Neural crest cell (in vitro differentiated cells): ENCODE data around the gene DAGLB. TPM values are rescaled to one million over a fixed set of nuclear protein-coding genes. Genes with fewer than 3 reads are reported as not detected.
A peak's percentile ranks its signal among the peaks of the same experiment; 100 is the strongest.

Experiments used
- DNase-seq: peaks from one replicate; pipeline ENCODE4 v3.0.0; 2021; ENCODE audit warnings: low read depth, mixed read lengths, low spot score
- H3K27ac Mint-ChIP-seq: one replicate; pipeline ENCODE4 v1.8.0; 2021; ENCODE audit warnings: mild to moderate bottlenecking, mixed read lengths; ENCODE audit not compliant: unreplicated experiment
- H3K27me3 Mint-ChIP-seq: 2 replicates; pipeline ENCODE4 v1.8.0; 2021; ENCODE audit warnings: low read depth, mild to moderate bottlenecking, mixed read lengths
- H3K36me3 Mint-ChIP-seq: 2 replicates; pipeline ENCODE4 v1.8.0; 2021; ENCODE audit warnings: low read depth, mild to moderate bottlenecking, mixed read lengths
- H3K4me1 Mint-ChIP-seq: 2 replicates; pipeline ENCODE4 v1.8.0; 2021; ENCODE audit warnings: mixed read lengths
- H3K4me3 Mint-ChIP-seq: one replicate; pipeline ENCODE4 v1.8.0; 2021; ENCODE audit warnings: mild to moderate bottlenecking, mixed read lengths
- H3K9me3 Mint-ChIP-seq: 2 replicates; pipeline ENCODE4 v1.8.0; 2021; ENCODE audit warnings: mixed read lengths
- total RNA-seq: library from RNA; stranded (reverse); gene quantifications from 2 replicates; pipeline ENCODE4 v1.2.1, GENCODE V29; 2021
- TF ChIP-seq, protein P1 (sequence below): fragments of 200-600 bp; sonication (generic); conservative IDR thresholded peaks from 2 replicates; pipeline ENCODE4 v1.5.0; 2021; ENCODE audit warnings: antibody characterized with exemption, mild to moderate bottlenecking

The DAGLB gene
- total RNA-seq, 1 donor from 2014 or later, result 33.0 TPM

DNA sequence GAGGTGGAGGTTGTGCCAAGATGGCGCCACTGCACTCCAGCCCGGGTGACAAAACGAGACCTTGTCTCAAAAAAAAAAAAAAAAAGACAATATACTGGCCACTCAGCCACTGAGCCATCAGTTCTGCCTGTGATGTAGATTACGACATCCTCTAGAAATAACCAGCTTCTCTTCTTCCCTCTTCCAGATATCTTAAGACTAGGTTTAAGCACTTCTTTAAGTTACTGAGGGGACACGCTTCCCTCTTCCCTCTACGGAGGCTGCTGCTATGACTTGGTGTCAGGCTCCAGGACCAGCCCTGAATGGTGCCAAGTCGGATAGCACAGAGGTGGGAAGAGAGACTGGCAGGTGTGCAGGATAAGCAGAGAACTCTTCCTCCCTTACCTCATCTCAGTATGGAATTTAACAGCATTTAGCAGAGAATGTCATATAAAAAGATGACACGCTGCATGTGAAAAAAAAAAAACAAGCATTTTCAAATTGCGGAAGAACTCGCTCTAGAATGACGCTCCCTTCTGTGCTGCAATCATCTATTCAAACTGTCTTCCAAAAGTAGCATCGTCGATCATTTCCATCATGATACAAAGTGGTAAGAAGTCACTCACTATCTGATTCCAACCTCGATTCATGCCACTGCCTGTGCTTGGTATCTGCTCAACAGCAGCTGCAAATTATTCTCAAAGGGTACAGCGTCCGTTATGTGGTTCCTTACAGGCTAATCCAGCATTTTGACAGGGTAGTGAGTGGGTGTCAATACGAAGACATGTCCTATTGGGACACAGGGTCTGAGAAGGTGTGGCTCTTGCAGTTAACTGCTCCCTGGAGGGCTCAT lies 13.8 kb downstream of the DAGLB start:
- no peak overlapping the region for H3K27ac Mint-ChIP-seq
- H3K9me3 Mint-ChIP-seq, result no peaks in the 10 kb centered on the region

GRCh38 chr7:6432781-6433180 lies 15.0 kb downstream of the DAGLB start:
- H3K4me1 Mint-ChIP-seq, result peaks cover 6% of the 10 kb centered on the region
- H3K27ac Mint-ChIP-seq, result no peak overlapping the region
- peaks cover 6% of the 10 kb centered on the region for H3K36me3 Mint-ChIP-seq
- TF ChIP-seq, protein P1, sequence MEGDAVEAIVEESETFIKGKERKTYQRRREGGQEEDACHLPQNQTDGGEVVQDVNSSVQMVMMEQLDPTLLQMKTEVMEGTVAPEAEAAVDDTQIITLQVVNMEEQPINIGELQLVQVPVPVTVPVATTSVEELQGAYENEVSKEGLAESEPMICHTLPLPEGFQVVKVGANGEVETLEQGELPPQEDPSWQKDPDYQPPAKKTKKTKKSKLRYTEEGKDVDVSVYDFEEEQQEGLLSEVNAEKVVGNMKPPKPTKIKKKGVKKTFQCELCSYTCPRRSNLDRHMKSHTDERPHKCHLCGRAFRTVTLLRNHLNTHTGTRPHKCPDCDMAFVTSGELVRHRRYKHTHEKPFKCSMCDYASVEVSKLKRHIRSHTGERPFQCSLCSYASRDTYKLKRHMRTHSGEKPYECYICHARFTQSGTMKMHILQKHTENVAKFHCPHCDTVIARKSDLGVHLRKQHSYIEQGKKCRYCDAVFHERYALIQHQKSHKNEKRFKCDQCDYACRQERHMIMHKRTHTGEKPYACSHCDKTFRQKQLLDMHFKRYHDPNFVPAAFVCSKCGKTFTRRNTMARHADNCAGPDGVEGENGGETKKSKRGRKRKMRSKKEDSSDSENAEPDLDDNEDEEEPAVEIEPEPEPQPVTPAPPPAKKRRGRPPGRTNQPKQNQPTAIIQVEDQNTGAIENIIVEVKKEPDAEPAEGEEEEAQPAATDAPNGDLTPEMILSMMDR, result no peak
- DNase-seq, result no peak
- no peaks in the 10 kb centered on the region for H3K27me3 Mint-ChIP-seq
- H3K4me3 Mint-ChIP-seq, result no peak overlapping the region
- no peaks in the 10 kb centered on the region for H3K9me3 Mint-ChIP-seq

More for the DNA sequence above, 13.8 kb downstream of the DAGLB start:
- peaks cover 6% of the 10 kb centered on the region for H3K36me3 Mint-ChIP-seq
- DNase-seq, result no peak
- H3K27me3 Mint-ChIP-seq, result no peaks in the 10 kb centered on the region
- no peak overlapping the region for H3K4me3 Mint-ChIP-seq
- peaks cover 6% of the 10 kb centered on the region for H3K4me1 Mint-ChIP-seq
- TF ChIP-seq, protein P1, result no peak

GRCh38 chr7:6430974-6431373 lies 16.8 kb downstream of the DAGLB start:
- no peak overlapping the region for H3K4me3 Mint-ChIP-seq
- TF ChIP-seq, protein P1, result no peak
- no peaks in the 10 kb centered on the region for H3K9me3 Mint-ChIP-seq
- no peaks in the 10 kb centered on the region for H3K27me3 Mint-ChIP-seq
- peaks cover 6% of the 10 kb centered on the region for H3K36me3 Mint-ChIP-seq
- H3K27ac Mint-ChIP-seq, result no peak overlapping the region
- DNase-seq, result no peak
- peaks cover 6% of the 10 kb centered on the region for H3K4me1 Mint-ChIP-seq

- Mint-ChIP-seq H3K27me3 (no peaks in the 10 kb centered on the region), H3K27ac (no peak overlapping the region), H3K4me1 (peaks cover under 1% of the 10 kb centered on the region), H3K36me3 (peaks cover 8% of the 10 kb centered on the region), H3K9me3 (no peaks in the 10 kb centered on the region), H3K4me3 (no peak overlapping the region)
- TF ChIP-seq, protein P1, result peak; percentile 31
- DNase-seq, result no peak
Measured at GRCh38 chr7:6430271-6430940, 17.3 kb downstream of the DAGLB start.

GRCh38 chr7:6425948-6426347 lies 21.8 kb downstream of the DAGLB start:
- Mint-ChIP-seq H3K27me3 (no peaks in the 10 kb centered on the region), H3K9me3 (no peaks in the 10 kb centered on the region), H3K4me1 (no peaks in the 10 kb centered on the region), H3K27ac (peak overlapping the region; percentile 19), H3K36me3 (peaks cover 11% of the 10 kb centered on the region), H3K4me3 (no peak overlapping the region)
- DNase-seq, result no peak
- TF ChIP-seq, protein P1, result no peak
